B cell (primary cell): ENCODE results near the gene COX17. TPM values are rescaled to one million over a fixed set of nuclear protein-coding genes. Genes with fewer than 3 reads are reported as not detected.

Source experiments
- ATAC-seq: fragments of 200-7000 bp; cut with Tn5 transposase; one replicate; pipeline ENCODE4 v1.10.0; 2021; ENCODE audit warnings: low read depth, mild to moderate bottlenecking, moderate number of reproducible peaks, moderate library complexity
- CTCF ChIA-PET: fragments of 350-600 bp; sonication (Branson Sonifier 250); formaldehyde crosslinking; loops from one replicate; lab custom pipeline; 2021; ENCODE audit warnings: antibody characterized with exemption, inconsistent platforms; lab: Charles Lee
- POLR2A ChIA-PET: fragments of 350-600 bp; sonication (Branson Sonifier 250); formaldehyde crosslinking; loops from one replicate; lab custom pipeline; 2021; ENCODE audit warnings: antibody characterized with exemption; lab: Charles Lee
- DNase-seq: peaks from one replicate; pipeline ENCODE4 v3.0.0; 2013
- H2AFZ ChIP-seq: 2 replicates; pipeline ENCODE4 v1.6.1; 2012; ENCODE audit warnings: mild to moderate bottlenecking, low read depth, low read length; ENCODE audit not compliant: insufficient read depth, poor library complexity, severe bottlenecking
- H3K27ac ChIP-seq, 2 donors: 1 replicate in 1 of 2; 2 replicates in 1 of 2; pipeline ENCODE4 v1.5.1; 2012 to 2013; ENCODE audit warnings: low read length in 2 of 2, mild to moderate bottlenecking in 2 of 2, moderate library complexity in 1 of 2
- H3K27me3 ChIP-seq, 4 experiments: fragments of 200-600 bp in 1 of 4; sonication (generic) in 1 of 4; replicated peaks in 1 of 4; 1 replicate in 2 of 4; 2 replicates in 2 of 4; pipeline versions ENCODE4 v1.6.1 to v1.7.0; 2013 to 2016; ENCODE audit warnings: low read length in 3 of 4, mild to moderate bottlenecking in 2 of 4, mixed read lengths in 1 of 4, moderate library complexity in 1 of 4; ENCODE audit not compliant: insufficient read depth in 4 of 4, control insufficient read depth in 3 of 4; ENCODE audit errors: control extremely low read depth in 1 of 4
- H3K36me3 ChIP-seq, 2 experiments: replicated peaks in 1 of 2; 1 replicate in 1 of 2; 2 replicates in 1 of 2; pipeline versions ENCODE4 v1.6.1 to v1.7.1; 2013; ENCODE audit warnings: low read length in 1 of 2; ENCODE audit not compliant: insufficient read depth in 2 of 2, control insufficient read depth in 1 of 2; ENCODE audit errors: control extremely low read depth in 1 of 2, extremely low read depth in 1 of 2
- H3K4me1 ChIP-seq, 2 donors: fragments of 200-600 bp in 1 of 2; sonication (generic) in 1 of 2; 1 replicate in 1 of 2; 2 replicates in 1 of 2; pipeline versions ENCODE4 v1.5.1 to v1.6.1; 2013 to 2017; ENCODE audit warnings: low read length in 2 of 2; ENCODE audit not compliant: control insufficient read depth in 2 of 2, insufficient read depth in 2 of 2
- H3K4me2 ChIP-seq: replicated peaks from 2 replicates; pipeline ENCODE3; 2012; ENCODE audit warnings: mild to moderate bottlenecking, low read depth, low read length; ENCODE audit not compliant: poor library complexity, severe bottlenecking
- H3K4me3 ChIP-seq, 5 experiments: fragments of 200-600 bp in 1 of 5; sonication (generic) in 1 of 5; 1 replicate in 3 of 5; 2 replicates in 2 of 5; pipeline versions ENCODE4 v1.5.1 to v1.7.0; 2011 to 2016; ENCODE audit warnings: low read length in 4 of 5, mild to moderate bottlenecking in 4 of 5, low read depth in 2 of 5, control low read depth in 1 of 5, moderate library complexity in 1 of 5; ENCODE audit not compliant: insufficient read depth in 1 of 5; ENCODE audit errors: control extremely low read depth in 1 of 5, extremely low read depth in 1 of 5
- H3K79me2 ChIP-seq: fragments of 200-600 bp; sonication (generic); one replicate; pipeline ENCODE4 v1.6.0; 2016; ENCODE audit warnings: low read length; ENCODE audit not compliant: control insufficient read depth, insufficient read depth
- H3K9ac ChIP-seq: fragments of 200-600 bp; sonication (generic); 2 replicates; pipeline ENCODE4 v1.6.1; 2017; ENCODE audit warnings: mild to moderate bottlenecking, low read length, moderate library complexity
- H3K9me3 ChIP-seq, 3 donors: one replicate each; pipeline versions ENCODE4 v1.6.1 to v1.7.1; 2013; ENCODE audit warnings: low read length in 2 of 3; ENCODE audit not compliant: control insufficient read depth in 2 of 3, insufficient read depth in 1 of 3; ENCODE audit errors: control extremely low read depth in 1 of 3
- H4K20me1 ChIP-seq: 2 replicates; pipeline ENCODE4 v1.6.0; 2012; ENCODE audit warnings: mild to moderate bottlenecking, low read length; ENCODE audit not compliant: insufficient read depth, control insufficient read depth, poor library complexity, severe bottlenecking
- H3K27ac Mint-ChIP-seq: one replicate; pipeline ENCODE4 v1.8.0; 2021; ENCODE audit warnings: mixed read lengths
- H3K27me3 Mint-ChIP-seq: one replicate; pipeline ENCODE4 v1.8.0; 2021; ENCODE audit warnings: mixed read lengths
- H3K4me1 Mint-ChIP-seq: one replicate; pipeline ENCODE4 v1.8.0; 2021; ENCODE audit warnings: mixed read lengths
- H3K4me3 Mint-ChIP-seq: one replicate; pipeline ENCODE4 v1.8.0; 2021; ENCODE audit warnings: mixed read lengths
- H3K9me3 Mint-ChIP-seq: one replicate; pipeline ENCODE4 v1.8.0; 2022; ENCODE audit warnings: mixed read lengths; ENCODE audit not compliant: insufficient read depth
- CTCF ChIP-seq: fragments of 200-600 bp; IDR thresholded peaks from one replicate; pipeline ENCODE4 v1.8.0; 2022; ENCODE audit warnings: antibody characterized with exemption, mild to moderate bottlenecking
- EZH2 ChIP-seq: IDR thresholded peaks from 2 replicates; pipeline ENCODE4 v1.6.1; 2012; ENCODE audit warnings: borderline replicate concordance, low read depth, mild to moderate bottlenecking, moderate library complexity, low read length; ENCODE audit not compliant: insufficient read depth, poor library complexity, severe bottlenecking
- WGBS: methylation state at CpG from one replicate; pipeline ENCODE4 v1.1.5; 2013; ENCODE audit warnings: missing lambda C conversion rate; ENCODE audit not compliant: insufficient coverage; 5-methylcytosine and 5-hydroxymethylcytosine counted together
- intact Hi-C: fragments of 100-400 bp; cut with micrococcal nuclease; formaldehyde crosslinking; loops from one replicate; pipeline ENCODE4 v1.10.0; 2022
- polyA plus RNA-seq: library from polyadenylated mRNA; depleted of rRNA; stranded (reverse); fragments of >200 nt; gene quantifications from 2 replicates; pipeline ENCODE4 v1.2.3, GENCODE V29; 2012
- total RNA-seq, 2 donors: library from RNA; stranded (reverse); fragments of 120-200 nt in 1 of 2; gene quantifications; 1 replicate in 1 of 2; 2 replicates in 1 of 2; pipeline versions ENCODE4 v1.2.3 to v1.2.4, GENCODE V29; 2013 to 2022

Gene COX17
- total and polyA plus RNA-seq, 2 donors (not counting 1 experiment from before 2014, with no cell fraction given): 20.0 to 47.8 TPM

GRCh38 chr3:119645813-119646212 lies 31.4 kb downstream of the COX17 start:
- WGBS: no CpG with 5 or more reads among the region's 1 CpG
- CTCF ChIA-PET: no interaction called here
- TF ChIP-seq CTCF: no peak
- TF ChIP-seq EZH2: no peak

GRCh38 chr3:119644481-119644880 lies 32.7 kb downstream of the COX17 start:
- H2AFZ ChIP-seq: no peak overlapping the region
- TF ChIP-seq EZH2: no peak
- TF ChIP-seq CTCF: no peak
- peaks cover 0 to 20% of the 10 kb centered on the region in 2 experiments for H3K36me3 ChIP-seq
- Mint-ChIP-seq H3K27me3 (no peaks in the 10 kb centered on the region), H3K4me1 (peaks cover 4% of the 10 kb centered on the region), H3K27ac (no peak overlapping the region), H3K4me3 (no peak overlapping the region), H3K9me3 (peaks cover 4% of the 10 kb centered on the region)
- intact Hi-C loops: no loop called here
- no peak overlapping the region for H3K4me3 ChIP-seq
- ChIA-PET CTCF (no interaction called here), POLR2A (no interaction called here)
- no peaks in the 10 kb centered on the region for H3K9me3 ChIP-seq
- no peaks in the 10 kb centered on the region for H3K79me2 ChIP-seq
- no peak for ATAC-seq
- H3K27me3 ChIP-seq: no peaks in the 10 kb centered on the region
- no peaks in the 10 kb centered on the region for H4K20me1 ChIP-seq
- H3K9ac ChIP-seq: no peak overlapping the region
- H3K4me1 ChIP-seq: peaks cover 0 to under 1% of the 10 kb centered on the region in 2 donors
- no peak overlapping the region for H3K27ac ChIP-seq
- no peak overlapping the region for H3K4me2 ChIP-seq
- DNase-seq: no peak
- no CpG with 5 or more reads among the region's 1 CpG for WGBS

More at GRCh38 chr3:119645813-119646212, 31.4 kb downstream of the COX17 start:
- Histone ChIP-seq H3K27me3 (no peaks in the 10 kb centered on the region), H3K36me3 (peaks cover 0 to 20% of the 10 kb centered on the region in 2 experiments), H3K79me2 (no peaks in the 10 kb centered on the region), H3K4me2 (no peak overlapping the region), H3K4me1 (no peaks in the 10 kb centered on the region), H2AFZ (no peak overlapping the region), H3K27ac (no peak overlapping the region), H3K9ac (no peak overlapping the region), H3K4me3 (no peak overlapping the region), H4K20me1 (no peaks in the 10 kb centered on the region), H3K9me3 (no peaks in the 10 kb centered on the region)
- H3K4me1 Mint-ChIP-seq: no peaks in the 10 kb centered on the region
- POLR2A ChIA-PET: no interaction called here
- H3K4me3 Mint-ChIP-seq: no peak overlapping the region
- no peak for ATAC-seq
- no peaks in the 10 kb centered on the region for H3K27me3 Mint-ChIP-seq
- intact Hi-C loops: no loop called here
- DNase-seq: no peak
- H3K27ac Mint-ChIP-seq: no peak overlapping the region
- no peaks in the 10 kb centered on the region for H3K9me3 Mint-ChIP-seq
